Astrocyte (in vitro differentiated cells and primary cell): ENCODE measurements around the gene SLIT3.

Experiments used
- EZH2 ChIP-seq: IDR thresholded peaks from 2 replicates; pipeline ENCODE4 v1.6.1; 2012; ENCODE audit warnings: mild to moderate bottlenecking, low read length, inconsistent platforms; ENCODE audit not compliant: insufficient read depth
- TF ChIP-seq, protein P1 (sequence below): IDR thresholded peaks from 2 replicates; pipeline ENCODE4 v1.5.1; 2011; ENCODE audit warnings: low read depth, mild to moderate bottlenecking, inconsistent platforms, low read length, moderate library complexity; ENCODE audit not compliant: insufficient read depth

DNA sequence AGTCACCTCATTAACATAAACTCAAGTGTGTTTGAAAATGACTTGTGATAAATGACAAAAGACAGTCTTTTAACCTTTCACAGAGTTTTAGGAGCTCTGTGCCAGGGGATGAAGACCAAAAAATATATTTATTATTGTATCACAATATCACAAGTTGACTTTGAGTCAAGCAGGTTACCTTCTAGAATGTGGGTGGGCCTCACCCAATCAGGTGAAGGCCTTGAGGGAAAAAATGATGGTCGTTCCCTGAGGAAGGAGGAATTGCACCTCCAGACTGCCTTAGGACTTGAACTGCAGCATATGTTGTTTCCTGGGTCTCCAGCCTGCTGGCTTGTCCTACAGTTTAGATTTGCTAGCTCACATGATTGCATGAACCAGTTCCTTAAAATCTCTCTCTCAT lies 680.1 kb downstream of the SLIT3 start:
- no peak for TF ChIP-seq EZH2
- TF ChIP-seq, protein P1, sequence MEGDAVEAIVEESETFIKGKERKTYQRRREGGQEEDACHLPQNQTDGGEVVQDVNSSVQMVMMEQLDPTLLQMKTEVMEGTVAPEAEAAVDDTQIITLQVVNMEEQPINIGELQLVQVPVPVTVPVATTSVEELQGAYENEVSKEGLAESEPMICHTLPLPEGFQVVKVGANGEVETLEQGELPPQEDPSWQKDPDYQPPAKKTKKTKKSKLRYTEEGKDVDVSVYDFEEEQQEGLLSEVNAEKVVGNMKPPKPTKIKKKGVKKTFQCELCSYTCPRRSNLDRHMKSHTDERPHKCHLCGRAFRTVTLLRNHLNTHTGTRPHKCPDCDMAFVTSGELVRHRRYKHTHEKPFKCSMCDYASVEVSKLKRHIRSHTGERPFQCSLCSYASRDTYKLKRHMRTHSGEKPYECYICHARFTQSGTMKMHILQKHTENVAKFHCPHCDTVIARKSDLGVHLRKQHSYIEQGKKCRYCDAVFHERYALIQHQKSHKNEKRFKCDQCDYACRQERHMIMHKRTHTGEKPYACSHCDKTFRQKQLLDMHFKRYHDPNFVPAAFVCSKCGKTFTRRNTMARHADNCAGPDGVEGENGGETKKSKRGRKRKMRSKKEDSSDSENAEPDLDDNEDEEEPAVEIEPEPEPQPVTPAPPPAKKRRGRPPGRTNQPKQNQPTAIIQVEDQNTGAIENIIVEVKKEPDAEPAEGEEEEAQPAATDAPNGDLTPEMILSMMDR, result no peak
